ENCODE results near the gene SLC41A1.

The SLC41A1 gene

GRCh38 chr1:205849619-205850355, 36.8 kb upstream of the SLC41A1 start, which contains the start of gene PM20D1:
PM20D1 (minus strand) TSS chr1:205850132; CDS start chr1:205850072, 60 bp downstream.
- DNase-seq (ENCODE audit: low read depth), result peak; percentile 92
- no peak for TF ChIP-seq CTCF (conservative IDR thresholded peaks at IDR 0.05; ENCODE audit: control insufficient read depth, insufficient read depth, low read depth, low read length)
- H3K4me3 ChIP-seq (ENCODE audit: control insufficient read depth, low read depth, low read length), result peak within 1 kb of the TSS; percentile 53

- H3K4me3 ChIP-seq (ENCODE audit: control insufficient read depth, low read depth, low read length), result no peak overlapping the region
- no peak for DNase-seq (ENCODE audit: low read depth)
- TF ChIP-seq CTCF (conservative IDR thresholded peaks at IDR 0.05; ENCODE audit: control insufficient read depth, insufficient read depth, low read depth, low read length), result no peak
Observed at GRCh38 chr1:205843036-205843859, 30.2 kb upstream of the SLC41A1 start.

- no peak for DNase-seq (ENCODE audit: low read depth)
- no peak for TF ChIP-seq CTCF (conservative IDR thresholded peaks at IDR 0.05; ENCODE audit: control insufficient read depth, insufficient read depth, low read depth, low read length)
- no peak overlapping the region for H3K4me3 ChIP-seq (ENCODE audit: control insufficient read depth, low read depth, low read length)
Observed at GRCh38 chr1:205842229-205842628, 29.2 kb upstream of the SLC41A1 start.

- no peak for DNase-seq (ENCODE audit: low read depth)
- no peak overlapping the region for H3K4me3 ChIP-seq (ENCODE audit: control insufficient read depth, low read depth, low read length)
- no peak for TF ChIP-seq CTCF (conservative IDR thresholded peaks at IDR 0.05; ENCODE audit: control insufficient read depth, insufficient read depth, low read depth, low read length)
Observed at GRCh38 chr1:205840146-205840923, 27.3 kb upstream of the SLC41A1 start.

- no peak for TF ChIP-seq CTCF (conservative IDR thresholded peaks at IDR 0.05; ENCODE audit: control insufficient read depth, insufficient read depth, low read depth, low read length)
- DNase-seq (ENCODE audit: low read depth), result no peak
Observed at GRCh38 chr1:205837382-205837970, 24.5 kb upstream of the SLC41A1 start.

GRCh38 chr1:205834751-205835150, 21.8 kb upstream of the SLC41A1 start:
- DNase-seq (ENCODE audit: low read depth), result no peak
- H3K4me3 ChIP-seq (ENCODE audit: control insufficient read depth, low read depth, low read length), result no peak overlapping the region
- no peak for TF ChIP-seq CTCF (conservative IDR thresholded peaks at IDR 0.05; ENCODE audit: control insufficient read depth, insufficient read depth, low read depth, low read length)

More at GRCh38 chr1:205837382-205837970, 24.5 kb upstream of the SLC41A1 start:
- no peak overlapping the region for H3K4me3 ChIP-seq (ENCODE audit: control insufficient read depth, low read depth, low read length)
